Smooth muscle cell (in vitro differentiated cells): ENCODE results near the gene KLKB1. TPM values are rescaled to one million over a fixed set of nuclear protein-coding genes. Genes with fewer than 3 reads are reported as not detected.
"Not testable (repeated sequence)": the region's sequence is repeated elsewhere in the genome, so short reads cannot be mapped to it uniquely, and the experiment has no call there.

Experiments
- DNase-seq: peaks from one replicate; lab custom pipeline; 2025; ENCODE audit not compliant: unreplicated experiment; lab: John Stamatoyannopoulos, UW
- H2AFZ ChIP-seq: fragments of 200-600 bp; sonication (generic); 2 replicates; pipeline ENCODE4 v1.6.0; 2016; ENCODE audit warnings: antibody characterized with exemption, low read depth, mild to moderate bottlenecking
- H3F3A ChIP-seq: fragments of 200-600 bp; sonication (generic); 2 replicates; pipeline ENCODE4 v1.6.0; 2017; ENCODE audit warnings: antibody characterized with exemption, low read depth
- H3K27ac ChIP-seq: fragments of 200-600 bp; sonication (generic); 2 replicates; pipeline ENCODE4 v1.5.1; 2016; ENCODE audit warnings: low read depth, mild to moderate bottlenecking
- H3K27me3 ChIP-seq: fragments of 200-600 bp; sonication (generic); 2 replicates; pipeline ENCODE4 v1.6.1; 2016; ENCODE audit warnings: low read depth, mild to moderate bottlenecking
- H3K36me3 ChIP-seq: fragments of 200-600 bp; sonication (generic); 2 replicates; pipeline ENCODE4 v1.5.1; 2016; ENCODE audit warnings: low read depth
- H3K4me1 ChIP-seq: fragments of 200-600 bp; sonication (generic); 2 replicates; pipeline ENCODE4 v1.5.1; 2016; ENCODE audit warnings: low read depth
- H3K4me2 ChIP-seq: fragments of 200-600 bp; sonication (generic); 2 replicates; pipeline ENCODE4 v1.6.0; 2016; ENCODE audit warnings: mild to moderate bottlenecking
- H3K4me3 ChIP-seq: fragments of 200-600 bp; sonication (generic); 2 replicates; pipeline ENCODE4 v1.5.1; 2016; ENCODE audit warnings: mild to moderate bottlenecking
- H3K79me2 ChIP-seq: fragments of 200-600 bp; sonication (generic); 2 replicates; pipeline ENCODE4 v1.6.0; 2016; ENCODE audit warnings: low read depth, mild to moderate bottlenecking
- H3K9ac ChIP-seq: fragments of 200-600 bp; sonication (generic); 2 replicates; pipeline ENCODE4 v1.6.0; 2016; ENCODE audit warnings: low read depth
- H3K9me3 ChIP-seq: fragments of 200-600 bp; sonication (generic); replicated peaks from 2 replicates; pipeline ENCODE4 v1.5.1; 2016; ENCODE audit warnings: low read depth
- H4K20me1 ChIP-seq: fragments of 200-600 bp; sonication (generic); 2 replicates; pipeline ENCODE4 v1.6.0; 2016; ENCODE audit warnings: low read depth
- WGBS: methylation state at CpG from one replicate; pipeline ENCODE4 v1.1.7; 2016; ENCODE audit warnings: low lambda C conversion rate; 5-methylcytosine and 5-hydroxymethylcytosine counted together
- polyA plus RNA-seq: library from polyadenylated mRNA; unstranded; fragments of >200 nt; fragmentation: Nextera tagmentation; extraction: Ambion mirVana; gene quantifications from 2 replicates; pipeline ENCODE4 v1.2.1, GENCODE V29; 2016
- total RNA-seq: library from RNA; depleted of rRNA; stranded (reverse); fragments of >200 nt; gene quantifications from 2 replicates; pipeline ENCODE4 v1.2.3, GENCODE V29; 2014
- TF ChIP-seq, protein P1 (sequence below): fragments of 200-600 bp; sonication (generic); IDR thresholded peaks from 2 replicates; pipeline ENCODE4 v1.5.1; 2017; ENCODE audit warnings: borderline replicate concordance, mild to moderate bottlenecking, antibody characterized with exemption; ENCODE audit not compliant: insufficient read depth, poor library complexity, severe bottlenecking

The KLKB1 gene
- total and polyA plus RNA-seq, 2 experiments from 2014 or later, result not detected

- Histone ChIP-seq H3K9me3 (no peaks in the 10 kb centered on the region), H3K79me2 (no peaks in the 10 kb centered on the region), H3K27ac (no peak overlapping the region), H2AFZ (no peak overlapping the region), H3F3A (no peaks in the 10 kb centered on the region), H3K4me1 (no peaks in the 10 kb centered on the region), H3K9ac (no peak overlapping the region), H3K27me3 (no peaks in the 10 kb centered on the region), H3K36me3 (no peaks in the 10 kb centered on the region), H4K20me1 (no peaks in the 10 kb centered on the region), H3K4me2 (no peak overlapping the region), H3K4me3 (no peak overlapping the region)
- TF ChIP-seq, protein P1, sequence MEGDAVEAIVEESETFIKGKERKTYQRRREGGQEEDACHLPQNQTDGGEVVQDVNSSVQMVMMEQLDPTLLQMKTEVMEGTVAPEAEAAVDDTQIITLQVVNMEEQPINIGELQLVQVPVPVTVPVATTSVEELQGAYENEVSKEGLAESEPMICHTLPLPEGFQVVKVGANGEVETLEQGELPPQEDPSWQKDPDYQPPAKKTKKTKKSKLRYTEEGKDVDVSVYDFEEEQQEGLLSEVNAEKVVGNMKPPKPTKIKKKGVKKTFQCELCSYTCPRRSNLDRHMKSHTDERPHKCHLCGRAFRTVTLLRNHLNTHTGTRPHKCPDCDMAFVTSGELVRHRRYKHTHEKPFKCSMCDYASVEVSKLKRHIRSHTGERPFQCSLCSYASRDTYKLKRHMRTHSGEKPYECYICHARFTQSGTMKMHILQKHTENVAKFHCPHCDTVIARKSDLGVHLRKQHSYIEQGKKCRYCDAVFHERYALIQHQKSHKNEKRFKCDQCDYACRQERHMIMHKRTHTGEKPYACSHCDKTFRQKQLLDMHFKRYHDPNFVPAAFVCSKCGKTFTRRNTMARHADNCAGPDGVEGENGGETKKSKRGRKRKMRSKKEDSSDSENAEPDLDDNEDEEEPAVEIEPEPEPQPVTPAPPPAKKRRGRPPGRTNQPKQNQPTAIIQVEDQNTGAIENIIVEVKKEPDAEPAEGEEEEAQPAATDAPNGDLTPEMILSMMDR, result no peak
- DNase-seq, result no peak
- WGBS, result 90% methylated on average over 7 of the region's 7 CpGs
These were observed 13.1 kb downstream of the KLKB1 start for GRCh38 chr4:186240452-186240847.

- TF ChIP-seq, protein P1, result no peak
- Histone ChIP-seq H3F3A (no peaks in the 10 kb centered on the region), H3K36me3 (no peaks in the 10 kb centered on the region), H3K27me3 (no peaks in the 10 kb centered on the region), H3K79me2 (no peaks in the 10 kb centered on the region), H3K4me2 (no peak overlapping the region), H3K9ac (no peak overlapping the region), H2AFZ (no peak overlapping the region), H4K20me1 (no peaks in the 10 kb centered on the region), H3K27ac (no peak overlapping the region), H3K4me3 (no peak overlapping the region), H3K9me3 (no peaks in the 10 kb centered on the region), H3K4me1 (no peaks in the 10 kb centered on the region)
- 71% methylated on average over 7 of the region's 7 CpGs for WGBS
- DNase-seq, result no peak
These were observed 13.7 kb downstream of the KLKB1 start for GRCh38 chr4:186240848-186241491.

- Histone ChIP-seq H3K4me3 (no peak overlapping the region), H3F3A (no peaks in the 10 kb centered on the region), H3K36me3 (no peaks in the 10 kb centered on the region), H3K27ac (no peak overlapping the region), H3K79me2 (no peaks in the 10 kb centered on the region), H2AFZ (no peak overlapping the region), H3K4me2 (no peak overlapping the region), H3K9ac (no peak overlapping the region), H4K20me1 (no peaks in the 10 kb centered on the region), H3K4me1 (no peaks in the 10 kb centered on the region), H3K9me3 (no peaks in the 10 kb centered on the region), H3K27me3 (no peaks in the 10 kb centered on the region)
- WGBS, result 76% methylated on average over 4 of the region's 4 CpGs
- TF ChIP-seq, protein P1, result no peak
- no peak for DNase-seq
These were observed 14.3 kb downstream of the KLKB1 start for GRCh38 chr4:186241616-186242015.

- H3K27ac ChIP-seq, H3K36me3 ChIP-seq, H3K4me2 ChIP-seq, H3F3A ChIP-seq, H3K9me3 ChIP-seq, H3K4me3 ChIP-seq, H3K4me1 ChIP-seq, H3K27me3 ChIP-seq, DNase-seq, H3K9ac ChIP-seq, H4K20me1 ChIP-seq, H3K79me2 ChIP-seq, H2AFZ ChIP-seq: not testable (repeated sequence)
- 69% methylated on average over 10 of the region's 10 CpGs for WGBS
These were observed 14.7 kb downstream of the KLKB1 start for GRCh38 chr4:186242031-186242430.
